Measurements from ENCODE around the gene CHSY1. TPM values are rescaled to one million over a fixed set of nuclear protein-coding genes. Genes with fewer than 3 reads are reported as not detected.

The CHSY1 gene
- total RNA-seq, 1 donor from 2014 or later = 28.0 TPM

DNA sequence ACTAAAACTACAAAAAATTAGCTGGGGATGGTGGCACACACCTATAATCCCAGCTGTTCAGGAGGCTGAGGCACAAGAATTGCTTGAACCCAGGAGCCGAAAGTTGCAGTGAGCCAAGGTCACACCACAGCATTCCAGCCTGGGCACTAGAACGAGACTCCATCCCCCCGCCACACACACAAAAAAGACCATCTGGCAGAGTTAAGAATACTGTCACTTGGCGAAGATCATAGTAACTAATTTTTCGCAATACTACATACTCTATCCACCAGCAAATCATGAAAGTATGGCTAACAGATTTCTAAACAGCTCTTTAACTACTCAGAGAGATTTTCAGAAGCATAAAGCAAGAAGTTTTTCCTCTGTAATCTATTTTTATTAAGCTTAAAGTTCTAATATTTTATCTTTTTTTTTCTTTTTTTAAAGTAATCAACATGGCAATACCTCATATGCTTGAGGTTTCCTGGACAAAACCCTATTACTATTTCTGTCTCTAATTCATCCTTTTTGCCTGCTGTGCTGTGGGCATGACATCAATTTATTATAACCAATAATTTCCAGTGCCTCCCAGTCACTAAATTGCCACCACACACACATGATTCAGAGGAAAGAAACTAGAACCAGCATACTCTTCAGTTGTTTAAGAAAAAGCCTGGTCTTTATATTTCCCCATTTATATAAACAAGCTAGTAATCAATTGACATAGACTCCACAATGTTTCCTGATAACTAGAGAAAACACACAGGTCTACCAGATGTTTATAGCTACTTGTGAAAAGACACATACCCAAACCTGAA lies 46.9 kb downstream of the CHSY1 start:
- no peak for DNase-seq (ENCODE audit: extremely low spot score in 2 of 2)
- no peaks in the 10 kb centered on the region for H3K36me3 ChIP-seq
- H3K9me3 ChIP-seq = no peaks in the 10 kb centered on the region
- no peak for TF ChIP-seq POLR2A (IDR thresholded peaks at IDR 0.05)
- TF ChIP-seq, protein P1, sequence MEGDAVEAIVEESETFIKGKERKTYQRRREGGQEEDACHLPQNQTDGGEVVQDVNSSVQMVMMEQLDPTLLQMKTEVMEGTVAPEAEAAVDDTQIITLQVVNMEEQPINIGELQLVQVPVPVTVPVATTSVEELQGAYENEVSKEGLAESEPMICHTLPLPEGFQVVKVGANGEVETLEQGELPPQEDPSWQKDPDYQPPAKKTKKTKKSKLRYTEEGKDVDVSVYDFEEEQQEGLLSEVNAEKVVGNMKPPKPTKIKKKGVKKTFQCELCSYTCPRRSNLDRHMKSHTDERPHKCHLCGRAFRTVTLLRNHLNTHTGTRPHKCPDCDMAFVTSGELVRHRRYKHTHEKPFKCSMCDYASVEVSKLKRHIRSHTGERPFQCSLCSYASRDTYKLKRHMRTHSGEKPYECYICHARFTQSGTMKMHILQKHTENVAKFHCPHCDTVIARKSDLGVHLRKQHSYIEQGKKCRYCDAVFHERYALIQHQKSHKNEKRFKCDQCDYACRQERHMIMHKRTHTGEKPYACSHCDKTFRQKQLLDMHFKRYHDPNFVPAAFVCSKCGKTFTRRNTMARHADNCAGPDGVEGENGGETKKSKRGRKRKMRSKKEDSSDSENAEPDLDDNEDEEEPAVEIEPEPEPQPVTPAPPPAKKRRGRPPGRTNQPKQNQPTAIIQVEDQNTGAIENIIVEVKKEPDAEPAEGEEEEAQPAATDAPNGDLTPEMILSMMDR (IDR thresholded peaks at IDR 0.05) = no peak
- TF ChIP-seq POLR2AphosphoS5 (IDR thresholded peaks at IDR 0.05; ENCODE audit: insufficient read depth in 1 of 2, low read depth in 1 of 2) = no peak
- H3K4me1 ChIP-seq = peaks cover 63% of the 10 kb centered on the region
- no peak overlapping the region for H3K27ac ChIP-seq
- no peak overlapping the region for H3K4me3 ChIP-seq
- intact Hi-C loops (cut with DNase I) = no loop called here
- no peaks in the 10 kb centered on the region for H3K27me3 ChIP-seq

- Histone ChIP-seq H3K27me3 (no peaks in the 10 kb centered on the region), H3K27ac (no peak overlapping the region), H3K9me3 (no peaks in the 10 kb centered on the region), H3K4me3 (no peak overlapping the region), H3K4me1 (peaks cover 63% of the 10 kb centered on the region), H3K36me3 (no peaks in the 10 kb centered on the region)
- no peak for TF ChIP-seq POLR2A (IDR thresholded peaks at IDR 0.05)
- no peak for TF ChIP-seq POLR2AphosphoS5 (IDR thresholded peaks at IDR 0.05; ENCODE audit: insufficient read depth in 1 of 2, low read depth in 1 of 2)
- TF ChIP-seq, protein P1 (IDR thresholded peaks at IDR 0.05) = no peak
- intact Hi-C loops (cut with DNase I) = no loop called here
- DNase-seq (ENCODE audit: extremely low spot score in 2 of 2) = no peak
These were observed 48.1 kb downstream of the CHSY1 start for GRCh38 chr15:101203607-101204189.

DNA sequence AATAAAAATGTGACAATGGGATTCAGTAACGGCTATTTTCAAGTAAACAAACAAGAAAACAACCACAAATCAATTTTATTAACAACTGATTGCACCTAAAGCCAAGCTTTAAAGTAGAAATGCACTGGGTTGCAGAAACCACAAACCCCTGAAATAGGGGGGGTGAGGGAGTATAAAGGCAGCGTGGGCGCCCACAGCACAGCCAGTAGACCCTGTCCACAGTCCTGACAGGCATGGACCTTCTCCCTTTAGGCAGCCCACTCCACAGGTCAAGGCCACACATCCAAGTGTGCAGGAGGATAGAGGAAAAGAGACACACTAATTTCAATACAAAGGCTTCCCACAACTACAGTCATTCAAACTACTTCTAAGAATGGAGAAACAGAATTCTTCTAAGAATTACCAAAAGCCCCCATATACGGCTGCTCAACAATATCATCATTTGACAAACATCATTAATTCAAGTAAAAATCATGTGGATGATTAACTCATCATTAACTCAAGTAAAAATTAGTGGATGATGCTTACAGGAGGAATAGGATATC lies 48.7 kb downstream of the CHSY1 start:
- intact Hi-C loops (cut with DNase I) = no loop called here
- Histone ChIP-seq H3K27me3 (no peaks in the 10 kb centered on the region), H3K27ac (no peak overlapping the region), H3K36me3 (no peaks in the 10 kb centered on the region), H3K4me3 (no peak overlapping the region), H3K4me1 (peaks cover 63% of the 10 kb centered on the region), H3K9me3 (no peaks in the 10 kb centered on the region)
- no peak for DNase-seq (ENCODE audit: extremely low spot score in 2 of 2)
- TF ChIP-seq POLR2A (IDR thresholded peaks at IDR 0.05) (no peak), POLR2AphosphoS5 (IDR thresholded peaks at IDR 0.05; ENCODE audit: insufficient read depth in 1 of 2, low read depth in 1 of 2) (no peak)
- TF ChIP-seq, protein P1 (IDR thresholded peaks at IDR 0.05) = no peak

GRCh38 chr15:101201411-101202174 lies 50.3 kb downstream of the CHSY1 start:
- intact Hi-C loops (cut with DNase I) = no loop called here
- H3K4me1 ChIP-seq = peaks cover 62% of the 10 kb centered on the region
- DNase-seq (ENCODE audit: extremely low spot score in 2 of 2) = peak in 1 of 2 donors; percentile 99
- TF ChIP-seq, protein P1 (IDR thresholded peaks at IDR 0.05) = no peak
- TF ChIP-seq POLR2AphosphoS5 (IDR thresholded peaks at IDR 0.05; ENCODE audit: insufficient read depth in 1 of 2, low read depth in 1 of 2) = peak; percentile 77 to 87
- no peaks in the 10 kb centered on the region for H3K27me3 ChIP-seq
- no peaks in the 10 kb centered on the region for H3K36me3 ChIP-seq
- H3K27ac ChIP-seq = peak overlapping the region; percentile 78
- no peaks in the 10 kb centered on the region for H3K9me3 ChIP-seq
- H3K4me3 ChIP-seq = no peak overlapping the region
